ENCODE results near the gene AGT.
"Not testable (repeated sequence)": the region's sequence is repeated elsewhere in the genome, so short reads cannot be mapped to it uniquely, and the experiment has no call there.

AGT gene

GRCh38 chr1:230706887-230707731 lies 6.8 kb downstream of the AGT start:
- no peak for DNase-seq

- DNase-seq, result no peak
Observed at GRCh38 chr1:230706020-230706699, 7.8 kb downstream of the AGT start.

- no peak for DNase-seq
Observed at GRCh38 chr1:230705289-230706019, 8.5 kb downstream of the AGT start.

GRCh38 chr1:230704830-230705229 lies 9.1 kb downstream of the AGT start:
- DNase-seq, result no peak

- no peak for DNase-seq
Observed at GRCh38 chr1:230703679-230704385, 10.1 kb downstream of the AGT start.

GRCh38 chr1:230702934-230703678 lies 10.8 kb downstream of the AGT start:
- no peak for DNase-seq

GRCh38 chr1:230701895-230702768 lies 11.8 kb downstream of the AGT start:
- no peak for DNase-seq

- DNase-seq, result no peak
Observed at GRCh38 chr1:230701434-230701833, 12.5 kb downstream of the AGT start.

GRCh38 chr1:230700132-230700531 lies 13.8 kb downstream of the AGT start:
- DNase-seq, result no peak

GRCh38 chr1:230699716-230700115 lies 14.2 kb downstream of the AGT start:
- no peak for DNase-seq

GRCh38 chr1:230698964-230699363 lies 15.0 kb downstream of the AGT start:
- not testable (repeated sequence) for DNase-seq

GRCh38 chr1:230698130-230698529 lies 15.8 kb downstream of the AGT start:
- DNase-seq, result no peak

GRCh38 chr1:230696722-230697437 lies 17.0 kb downstream of the AGT start:
- no peak for DNase-seq

- no peak for DNase-seq
Observed at GRCh38 chr1:230696218-230696617, 17.7 kb downstream of the AGT start.

GRCh38 chr1:230694991-230695390 lies 18.9 kb downstream of the AGT start:
- DNase-seq, result no peak

- no peak for DNase-seq
Observed at GRCh38 chr1:230694464-230694863, 19.5 kb downstream of the AGT start.

GRCh38 chr1:230693777-230694176 lies 20.1 kb downstream of the AGT start:
- DNase-seq, result no peak

GRCh38 chr1:230693221-230693620 lies 20.7 kb downstream of the AGT start:
- DNase-seq, result no peak

GRCh38 chr1:230691615-230692014 lies 22.3 kb downstream of the AGT start:
- no peak for DNase-seq

- no peak for DNase-seq
Observed at GRCh38 chr1:230690101-230690500, 23.8 kb downstream of the AGT start.

GRCh38 chr1:230686747-230687146 lies 27.2 kb downstream of the AGT start:
- DNase-seq, result no peak

All from activated CD4-positive, alpha-beta T cell treated with anti-CD3 and anti-CD28 coated beads for 1 hour (primary cell).